SJSA1 (cell line): Measurements from ENCODE around the gene RSL24D1. TPM values are rescaled to one million over a fixed set of nuclear protein-coding genes. Genes with fewer than 3 reads are reported as not detected.
"Not testable (repeated sequence)": the region's sequence is repeated elsewhere in the genome, so short reads cannot be mapped to it uniquely, and the experiment has no call there.

ENCODE experiments used
- DNase-seq, 2 experiments: peaks; one replicate each; pipeline ENCODE4 v3.0.0-alpha.2; 2015 to 2020; ENCODE audit warnings: low spot score in 2 of 2, low read depth in 1 of 2
- H3K27ac ChIP-seq: fragments of 250-450 bp; sonication (Bioruptor Pico); 2 replicates; pipeline ENCODE4 v1.5.1; 2020; ENCODE audit warnings: mild to moderate bottlenecking, moderate library complexity
- H3K27me3 ChIP-seq: fragments of 250-450 bp; sonication (Bioruptor Pico); replicated peaks from 2 replicates; pipeline ENCODE4 v1.5.1; 2020; ENCODE audit warnings: mild to moderate bottlenecking, moderate library complexity
- H3K36me3 ChIP-seq: fragments of 250-450 bp; sonication (Bioruptor Pico); 2 replicates; pipeline ENCODE4 v1.5.1; 2020; ENCODE audit warnings: mild to moderate bottlenecking
- H3K4me1 ChIP-seq: fragments of 250-450 bp; sonication (Bioruptor Pico); replicated peaks from 2 replicates; pipeline ENCODE4 v1.6.1; 2021; ENCODE audit warnings: mild to moderate bottlenecking
- H3K4me3 ChIP-seq: fragments of 250-450 bp; sonication (Bioruptor Pico); 2 replicates; pipeline ENCODE4 v1.5.1; 2020; ENCODE audit warnings: mild to moderate bottlenecking
- H3K9me3 ChIP-seq: fragments of 250-450 bp; sonication (Bioruptor Pico); replicated peaks from 2 replicates; pipeline ENCODE4 v1.5.1; 2020; ENCODE audit warnings: mild to moderate bottlenecking
- total RNA-seq: library from RNA; depleted of rRNA; stranded (reverse); fragments of >200 nt; shearing (Covaris generic); gene quantifications from 2 replicates; pipeline ENCODE4 v1.2.3, GENCODE V29; 2014; rRNA removed

RSL24D1 gene
- total RNA-seq, 1 experiment from 2014 or later: 86.4 TPM

DNA sequence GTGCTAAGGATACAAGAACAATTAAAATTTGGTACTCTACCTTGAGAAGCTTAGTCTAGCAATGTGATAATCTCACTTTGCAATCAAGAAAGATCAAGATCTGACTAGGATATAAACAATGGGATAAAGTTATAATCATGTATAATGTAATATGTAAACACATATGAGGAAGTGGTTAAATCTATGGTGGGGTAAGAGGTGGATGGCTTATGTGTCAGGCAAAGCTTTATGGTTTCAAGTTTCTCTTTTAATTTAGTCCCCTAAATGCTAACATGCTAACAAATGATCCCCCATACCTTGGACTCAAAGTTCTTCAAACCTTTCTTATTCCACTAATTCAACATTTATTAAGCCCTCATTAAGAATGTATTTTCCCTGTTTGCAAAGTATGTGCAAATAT lies 2.5 kb downstream of the RSL24D1 start:
- no peaks in the 10 kb centered on the region for H3K9me3 ChIP-seq
- no peak overlapping the region for H3K27ac ChIP-seq
- no peaks in the 10 kb centered on the region for H3K27me3 ChIP-seq
- peaks cover 8% of the 10 kb centered on the region; the same call in 1 of the 2 replicates for H3K4me1 ChIP-seq
- DNase-seq: no peak
- peaks cover 41% of the 10 kb centered on the region for H3K36me3 ChIP-seq
- H3K4me3 ChIP-seq: no peak overlapping the region

DNA sequence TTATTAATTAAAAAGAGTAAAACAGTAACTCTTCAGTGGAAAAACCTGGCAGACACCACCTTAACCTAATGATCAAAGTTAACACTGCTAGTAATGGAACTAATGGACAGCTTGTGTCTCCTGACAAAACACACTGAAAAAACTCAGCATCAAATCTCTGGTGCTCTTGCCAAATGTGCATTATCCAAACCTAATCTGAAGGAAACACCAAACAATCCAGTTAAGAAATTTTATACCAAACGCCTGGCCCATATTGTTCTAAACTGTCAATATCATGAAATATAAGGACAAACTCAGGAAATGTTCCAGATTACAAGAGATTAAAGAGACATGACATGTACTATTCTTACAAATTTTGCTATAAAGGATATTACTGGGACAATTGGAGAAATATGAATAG lies 10.4 kb downstream of the RSL24D1 start:
- H3K27me3 ChIP-seq: no peaks in the 10 kb centered on the region
- H3K9me3 ChIP-seq: no peaks in the 10 kb centered on the region
- no peak overlapping the region for H3K27ac ChIP-seq
- no peaks in the 10 kb centered on the region for H3K4me1 ChIP-seq
- no peak overlapping the region for H3K4me3 ChIP-seq
- DNase-seq: no peak
- H3K36me3 ChIP-seq: peaks cover 81% of the 10 kb centered on the region

DNA sequence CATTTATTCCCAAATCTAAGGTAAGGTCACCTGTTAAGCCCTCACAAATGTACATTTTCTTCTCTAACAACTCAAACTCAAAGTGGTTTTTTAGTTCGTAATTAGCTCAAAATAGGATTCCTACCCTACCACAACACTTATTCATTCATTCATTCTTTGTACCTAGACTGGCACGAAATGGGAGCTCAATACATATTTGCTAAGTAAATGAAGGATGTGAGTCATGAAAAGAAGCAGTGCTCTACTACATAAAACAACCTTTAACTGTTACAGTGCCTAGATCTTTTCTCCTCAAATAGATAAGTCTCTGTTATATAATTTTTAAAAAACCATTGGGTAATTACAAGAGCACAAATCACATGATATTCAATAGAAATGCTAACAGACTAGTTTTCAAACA lies 13.1 kb downstream of the RSL24D1 start:
- no peak overlapping the region for H3K27ac ChIP-seq
- no peaks in the 10 kb centered on the region for H3K4me1 ChIP-seq
- H3K27me3 ChIP-seq: no peaks in the 10 kb centered on the region
- peaks cover 75% of the 10 kb centered on the region for H3K36me3 ChIP-seq
- no peaks in the 10 kb centered on the region for H3K9me3 ChIP-seq
- no peak for DNase-seq
- H3K4me3 ChIP-seq: no peak overlapping the region

DNA sequence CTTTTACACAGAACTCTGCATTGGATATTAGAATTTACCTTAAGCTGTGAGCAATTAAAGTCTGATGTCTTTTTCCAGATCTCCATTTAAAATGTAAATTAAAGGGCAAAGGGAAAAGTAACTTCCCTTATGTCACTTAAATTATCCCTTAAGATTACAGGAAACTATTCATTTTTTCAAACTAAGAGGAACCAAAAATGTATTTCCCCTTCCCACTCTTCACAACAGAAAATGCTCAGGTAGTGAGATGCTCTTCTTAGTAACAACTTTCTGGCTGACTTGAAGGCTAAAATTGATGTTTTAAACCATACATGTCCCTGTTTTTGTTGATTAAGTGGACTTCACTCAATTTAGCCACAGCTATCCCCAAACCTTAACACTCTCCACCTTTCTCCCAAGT lies 17.6 kb downstream of the RSL24D1 start:
- no peak overlapping the region for H3K4me3 ChIP-seq
- H3K9me3 ChIP-seq: no peaks in the 10 kb centered on the region
- H3K27ac ChIP-seq: no peak overlapping the region
- no peak for DNase-seq
- H3K36me3 ChIP-seq: peaks cover 40% of the 10 kb centered on the region
- H3K27me3 ChIP-seq: no peaks in the 10 kb centered on the region
- no peaks in the 10 kb centered on the region for H3K4me1 ChIP-seq

DNA sequence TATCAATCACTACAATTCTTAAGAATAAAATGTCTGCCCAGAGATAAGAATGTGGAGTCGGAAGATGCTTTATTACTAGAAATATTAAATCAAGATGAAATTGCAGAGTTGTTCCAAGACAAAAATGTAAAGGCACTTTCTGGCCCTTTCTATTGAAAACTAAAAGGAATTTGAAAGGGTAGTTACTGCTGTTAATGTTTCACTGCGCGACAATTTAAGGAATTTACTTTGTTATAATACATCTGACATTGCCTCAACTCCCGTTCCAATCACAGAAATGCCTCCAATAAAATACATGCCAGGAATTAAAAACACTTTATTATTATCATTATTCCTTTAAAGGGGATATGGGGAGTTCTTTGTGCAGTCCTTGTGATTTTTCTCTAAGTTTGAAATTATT lies 26.4 kb downstream of the RSL24D1 start:
- H3K36me3 ChIP-seq: no peaks in the 10 kb centered on the region
- H3K4me3 ChIP-seq: no peak overlapping the region
- no peaks in the 10 kb centered on the region for H3K4me1 ChIP-seq
- DNase-seq: no peak
- H3K27me3 ChIP-seq: no peaks in the 10 kb centered on the region
- no peaks in the 10 kb centered on the region for H3K9me3 ChIP-seq
- H3K27ac ChIP-seq: no peak overlapping the region

DNA sequence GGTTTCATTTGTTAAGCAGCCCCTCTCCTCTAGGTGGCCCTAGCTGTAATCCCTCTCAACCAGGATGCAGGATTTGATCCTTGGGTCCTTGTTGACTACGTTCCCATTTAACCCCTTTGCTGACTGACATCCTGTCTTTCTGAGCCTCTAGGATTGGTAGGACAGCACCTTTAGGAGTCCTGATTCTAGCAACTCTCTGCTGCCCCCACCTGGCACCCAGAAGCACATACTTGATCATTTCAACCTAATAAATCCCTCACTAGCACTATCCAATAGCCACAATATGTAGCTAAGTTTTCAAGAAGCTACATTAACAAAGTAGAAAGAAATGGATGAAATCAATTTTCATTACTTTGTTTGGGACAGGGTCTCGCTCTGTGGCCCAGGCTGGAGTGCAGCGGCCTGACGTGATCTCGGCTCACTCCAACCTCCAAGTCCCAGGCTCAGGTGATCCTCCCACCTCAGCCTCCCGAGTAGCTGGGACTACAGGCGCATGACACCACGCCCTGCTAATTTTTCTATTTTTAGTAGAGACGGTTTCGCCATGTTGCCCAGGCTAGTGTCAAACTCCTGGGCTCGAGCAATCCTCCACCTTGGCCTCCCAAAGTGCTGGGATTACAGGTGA lies 28.3 kb downstream of the RSL24D1 start:
- H3K4me3 ChIP-seq: no peak overlapping the region
- DNase-seq: peak; percentile 12 to 53

DNA sequence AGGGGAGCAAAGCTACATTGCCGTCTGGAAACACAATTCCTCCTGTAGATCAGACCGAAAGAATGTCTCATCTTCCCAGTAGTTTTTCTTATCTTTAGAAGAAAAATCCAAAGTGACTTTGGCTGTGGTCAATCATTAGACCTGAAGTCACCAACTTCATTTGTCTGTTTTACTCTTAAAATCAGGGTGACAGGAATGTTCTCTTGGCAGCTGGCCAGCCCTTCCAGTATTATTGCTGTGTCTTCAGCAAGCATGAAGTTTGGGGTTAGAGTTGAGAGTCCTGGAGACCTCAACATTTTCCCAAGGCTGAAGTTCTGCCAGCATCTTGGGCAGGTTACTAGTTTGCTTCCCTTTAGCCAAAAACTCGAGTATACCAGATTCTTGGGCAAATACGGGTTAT lies 32.5 kb downstream of the RSL24D1 start:
- H3K9me3 ChIP-seq: no peaks in the 10 kb centered on the region
- no peak overlapping the region for H3K27ac ChIP-seq
- no peaks in the 10 kb centered on the region for H3K4me1 ChIP-seq
- no peak for DNase-seq
- H3K27me3 ChIP-seq: no peaks in the 10 kb centered on the region
- H3K36me3 ChIP-seq: no peaks in the 10 kb centered on the region
- no peak overlapping the region for H3K4me3 ChIP-seq

More for the DNA sequence above, 28.3 kb downstream of the RSL24D1 start:
- no peaks in the 10 kb centered on the region for H3K27me3 ChIP-seq
- no peaks in the 10 kb centered on the region for H3K36me3 ChIP-seq
- H3K4me1 ChIP-seq: no peaks in the 10 kb centered on the region
- H3K27ac ChIP-seq: no peak overlapping the region
- H3K9me3 ChIP-seq: no peaks in the 10 kb centered on the region

DNA sequence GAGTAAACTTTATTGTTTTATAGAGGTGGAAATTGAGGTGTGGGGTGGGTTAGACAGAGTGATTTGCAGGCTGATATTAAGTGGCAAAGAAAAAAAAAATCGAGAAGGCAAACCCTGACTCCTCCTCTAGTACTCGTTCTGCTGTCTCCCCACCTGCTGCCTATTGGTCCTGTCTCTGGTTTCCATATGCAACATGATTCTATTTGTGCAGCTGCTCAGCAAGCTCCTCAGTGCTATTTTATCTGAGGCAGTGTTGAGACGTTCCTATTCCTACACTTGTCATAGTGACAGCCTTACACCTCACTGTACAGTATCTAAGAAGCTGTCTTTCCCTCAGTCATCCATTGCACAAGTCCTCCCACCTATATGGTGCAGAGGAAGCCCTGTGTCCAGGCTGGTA lies 45.1 kb downstream of the RSL24D1 start:
- Histone ChIP-seq H3K27ac (no peak overlapping the region), H3K4me1 (no peaks in the 10 kb centered on the region), H3K4me3 (no peak overlapping the region), H3K9me3 (no peaks in the 10 kb centered on the region), H3K27me3 (0 out of 2 replicates have a peak, but pooled peaks cover 3% of the 10 kb centered on the region), H3K36me3 (no peaks in the 10 kb centered on the region)
- no peak for DNase-seq

DNA sequence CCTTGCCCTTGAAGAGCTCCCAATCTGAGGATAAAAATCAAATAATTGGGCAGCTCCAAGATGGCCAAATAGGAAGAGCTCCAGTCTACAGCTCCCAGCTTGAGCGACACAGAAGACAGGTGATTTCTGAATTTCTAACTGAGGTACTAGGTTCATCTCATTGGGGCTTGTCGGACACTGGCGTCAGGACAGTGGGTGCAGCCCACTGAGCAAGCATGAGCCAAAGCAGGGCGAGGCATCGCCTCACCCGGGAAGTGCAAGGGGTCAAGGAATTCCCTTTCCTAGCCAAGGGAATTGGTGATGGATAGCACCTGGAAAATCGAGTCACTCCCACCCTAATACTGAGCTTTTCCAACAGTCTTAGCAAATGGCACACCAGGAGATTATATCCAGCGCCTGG lies 53.6 kb downstream of the RSL24D1 start:
- H3K4me3 ChIP-seq, H3K36me3 ChIP-seq, H3K27me3 ChIP-seq, H3K27ac ChIP-seq, H3K9me3 ChIP-seq, DNase-seq, H3K4me1 ChIP-seq: not testable (repeated sequence)

DNA sequence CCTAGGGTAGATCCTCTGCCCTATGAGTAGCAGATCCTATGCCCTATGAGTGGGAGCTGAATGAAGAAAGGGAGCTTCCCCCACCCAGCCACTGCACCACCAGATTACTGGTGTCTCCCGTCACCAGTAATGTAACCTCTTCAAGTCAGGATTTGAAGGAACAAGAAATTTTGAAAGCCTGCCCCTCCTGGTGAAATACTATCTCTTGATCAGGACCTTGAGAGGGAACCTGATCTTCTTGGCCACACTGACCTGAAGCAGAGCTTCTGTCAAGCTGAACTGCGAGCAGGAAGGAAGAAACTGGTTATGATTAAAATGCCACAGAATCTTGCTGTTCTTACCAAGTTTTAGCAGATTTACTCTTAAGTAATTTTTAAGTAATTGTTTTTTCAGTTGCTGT lies 62.8 kb downstream of the RSL24D1 start:
- no peaks in the 10 kb centered on the region for H3K4me1 ChIP-seq
- H3K4me3 ChIP-seq: no peak overlapping the region
- no peak overlapping the region for H3K27ac ChIP-seq
- no peak for DNase-seq
- H3K9me3 ChIP-seq: no peaks in the 10 kb centered on the region
- H3K36me3 ChIP-seq: no peaks in the 10 kb centered on the region
- H3K27me3 ChIP-seq: no peaks in the 10 kb centered on the region

DNA sequence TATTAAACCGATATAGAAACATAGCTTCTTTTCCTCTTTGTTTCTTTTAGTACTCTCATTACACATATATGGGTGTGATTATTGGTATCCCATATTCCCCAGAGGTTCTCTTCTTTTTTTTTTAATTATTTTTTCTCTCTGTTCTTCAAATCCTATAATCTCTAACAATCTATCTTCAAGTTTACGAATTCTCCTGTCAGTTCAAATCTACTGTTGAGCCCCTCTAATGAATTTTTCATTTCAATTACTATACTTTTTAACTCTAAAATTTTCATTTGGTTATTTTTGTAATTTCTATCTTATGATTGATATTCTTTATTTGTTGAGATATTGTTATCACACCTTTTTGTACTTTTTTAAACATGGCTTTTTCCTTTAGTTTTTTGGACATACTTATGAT lies 64.1 kb downstream of the RSL24D1 start:
- no peaks in the 10 kb centered on the region for H3K36me3 ChIP-seq
- no peak overlapping the region for H3K4me3 ChIP-seq
- H3K9me3 ChIP-seq: no peaks in the 10 kb centered on the region
- no peaks in the 10 kb centered on the region for H3K4me1 ChIP-seq
- no peak overlapping the region for H3K27ac ChIP-seq
- DNase-seq: no peak
- H3K27me3 ChIP-seq: no peaks in the 10 kb centered on the region

Other genes starting within 250 kb of the RSL24D1 start
- 13.0 and 20.3 TPM in 2 replicates for gene RAB27A, start 92.9 kb upstream of the RSL24D1 start, total RNA-seq
- gene PIGBOS1, start 122.2 kb upstream of the RSL24D1 start, total RNA-seq: 23.9 and 39.6 TPM in 2 replicates
- gene PIGB, start 122.3 kb upstream of the RSL24D1 start, total RNA-seq: 17.0 and 20.6 TPM in 2 replicates
- 21.4 and 28.2 TPM in 2 replicates for gene CCPG1, start 211.4 kb upstream of the RSL24D1 start, total RNA-seq
- not detected in 2 replicates for gene PIERCE2, start 211.6 kb upstream of the RSL24D1 start, total RNA-seq